Endothelial cell of umbilical vein (primary cell): ENCODE results near the gene PYGB.

Source experiments
- CTCF ChIP-seq, 2 donors: IDR thresholded peaks; 1 replicate in 1 of 2; 2 replicates in 1 of 2; pipeline ENCODE4 v1.5.1; 2011; ENCODE audit warnings: low read length in 2 of 2, mild to moderate bottlenecking in 2 of 2, moderate library complexity in 2 of 2, control low read depth in 1 of 2, inconsistent platforms in 1 of 2, low read depth in 1 of 2; ENCODE audit not compliant: insufficient read depth in 1 of 2; ENCODE audit errors: extremely low read depth in 1 of 2
- EZH2 ChIP-seq: IDR thresholded peaks from 2 replicates; pipeline ENCODE4 v1.6.1; 2012; ENCODE audit warnings: borderline replicate concordance, low read depth, mild to moderate bottlenecking, moderate library complexity, low read length, inconsistent platforms; ENCODE audit not compliant: severe bottlenecking
- MAX ChIP-seq: IDR thresholded peaks from 2 replicates; pipeline ENCODE4 v1.6.1; 2011; ENCODE audit not compliant: insufficient read depth, insufficient read length

- TF ChIP-seq MAX, result no peak
- no peak for TF ChIP-seq CTCF (IDR thresholded peaks at IDR 0.05; ENCODE audit: extremely low read depth in 1 of 2, insufficient read depth in 1 of 2, low read depth in 1 of 2, low read length in 2 of 2)
- no peak for TF ChIP-seq EZH2
Observed at GRCh38 chr20:25270829-25271251, 23.0 kb downstream of the PYGB start.
